GM18858 (cell line): Measurements from ENCODE around the gene PRKAR1B.
"Not testable (repeated sequence)": the region's sequence is repeated elsewhere in the genome, so short reads cannot be mapped to it uniquely, and the experiment has no call there.

Experiments used
- ATAC-seq: cut with Tn5 transposase; IDR thresholded peaks from one replicate; pipeline ENCODE4 v1.9.1; 2021; ENCODE audit not compliant: unreplicated experiment

PRKAR1B gene

GRCh38 chr7:757741-758163 is 30.7 kb upstream of the PRKAR1B start:
- ATAC-seq, result no peak

- ATAC-seq, result no peak
Observed at GRCh38 chr7:756928-757560, 30.0 kb upstream of the PRKAR1B start.

- no peak for ATAC-seq
Observed at GRCh38 chr7:756231-756927, 29.3 kb upstream of the PRKAR1B start.

GRCh38 chr7:755413-755805 is 28.3 kb upstream of the PRKAR1B start:
- ATAC-seq, result no peak

GRCh38 chr7:754531-755412 is 27.7 kb upstream of the PRKAR1B start:
- no peak for ATAC-seq

GRCh38 chr7:753190-753589 is 26.1 kb upstream of the PRKAR1B start:
- no peak for ATAC-seq

GRCh38 chr7:752256-752655 is 25.2 kb upstream of the PRKAR1B start:
- not testable (repeated sequence) for ATAC-seq

- no peak for ATAC-seq
Observed at GRCh38 chr7:751826-752225, 24.7 kb upstream of the PRKAR1B start.

- ATAC-seq, result no peak
Observed at GRCh38 chr7:750111-750905, 23.2 kb upstream of the PRKAR1B start.

- ATAC-seq, result no peak
Observed at GRCh38 chr7:749140-749551, 22.1 kb upstream of the PRKAR1B start.

GRCh38 chr7:748446-748845 is 21.4 kb upstream of the PRKAR1B start:
- no peak for ATAC-seq

- ATAC-seq, result no peak
Observed at GRCh38 chr7:747186-747585, 20.1 kb upstream of the PRKAR1B start.

- no peak for ATAC-seq
Observed at GRCh38 chr7:746155-747061, 19.3 kb upstream of the PRKAR1B start.

GRCh38 chr7:745431-746154 is 18.5 kb upstream of the PRKAR1B start:
- no peak for ATAC-seq

GRCh38 chr7:744854-745430 is 17.9 kb upstream of the PRKAR1B start:
- no peak for ATAC-seq

- ATAC-seq, result not testable (repeated sequence)
Observed at GRCh38 chr7:744128-744520, 17.0 kb upstream of the PRKAR1B start.

GRCh38 chr7:743341-744127 is 16.5 kb upstream of the PRKAR1B start:
- ATAC-seq, result not testable (repeated sequence)

GRCh38 chr7:742791-743190 is 15.7 kb upstream of the PRKAR1B start:
- ATAC-seq, result no peak
